Immature natural killer cell (primary cell): ENCODE results near the gene CAPN14. TPM values are rescaled to one million over a fixed set of nuclear protein-coding genes. Genes with fewer than 3 reads are reported as not detected.

ENCODE experiments used
- DNase-seq, 3 donors: peaks; one replicate each; pipeline ENCODE4 v3.0.0; 2022; ENCODE audit warnings: mixed read lengths in 1 of 3
- H3K27ac Mint-ChIP-seq, 6 donors: one replicate each; pipeline ENCODE4 v1.8.0; 2020; ENCODE audit warnings: mixed read lengths in 6 of 6, mild to moderate bottlenecking in 5 of 6, inconsistent platforms in 4 of 6, moderate library complexity in 3 of 6
- H3K27me3 Mint-ChIP-seq, 3 donors: one replicate each; pipeline ENCODE4 v1.8.0; 2020 to 2021; ENCODE audit warnings: low read depth in 3 of 3, mild to moderate bottlenecking in 3 of 3, mixed read lengths in 3 of 3, moderate library complexity in 3 of 3, inconsistent platforms in 1 of 3
- H3K36me3 Mint-ChIP-seq, 3 donors: one replicate each; pipeline ENCODE4 v1.8.0; 2020; ENCODE audit warnings: mixed read lengths in 3 of 3, inconsistent platforms in 2 of 3, mild to moderate bottlenecking in 2 of 3
- H3K4me1 Mint-ChIP-seq, 2 donors: one replicate each; pipeline ENCODE4 v1.8.0; 2020; ENCODE audit warnings: inconsistent platforms in 2 of 2, mild to moderate bottlenecking in 2 of 2, mixed read lengths in 2 of 2, moderate library complexity in 1 of 2
- H3K4me3 Mint-ChIP-seq, 5 donors: one replicate each; pipeline ENCODE4 v1.8.0; 2020; ENCODE audit warnings: mild to moderate bottlenecking in 5 of 5, mixed read lengths in 5 of 5, inconsistent platforms in 3 of 5, moderate library complexity in 3 of 5
- H3K9me3 Mint-ChIP-seq, 6 donors: one replicate each; pipeline ENCODE4 v1.8.0; 2020; ENCODE audit warnings: mild to moderate bottlenecking in 6 of 6, mixed read lengths in 6 of 6, inconsistent platforms in 4 of 6, moderate library complexity in 3 of 6
- polyA plus RNA-seq, 3 donors: library from polyadenylated mRNA; unstranded; fragments of 300-500 nt; fragmentation: Illumina TruSeq; gene quantifications; one replicate each; pipeline ENCODE4 v1.2.3, GENCODE V29; 2021

The CAPN14 gene
- polyA plus RNA-seq, 3 donors from 2014 or later: not detected

GRCh38 chr2:31205186-31205585 lies 12.1 kb downstream of the CAPN14 start:
- no peak for DNase-seq
- Mint-ChIP-seq H3K4me3 (no peak overlapping the region), H3K27me3 (peaks cover 0 to 4% (median 3%) of the 10 kb centered on the region in 3 donors), H3K9me3 (no peaks in the 10 kb centered on the region), H3K36me3 (no peaks in the 10 kb centered on the region), H3K27ac (no peak overlapping the region), H3K4me1 (no peaks in the 10 kb centered on the region)

DNA sequence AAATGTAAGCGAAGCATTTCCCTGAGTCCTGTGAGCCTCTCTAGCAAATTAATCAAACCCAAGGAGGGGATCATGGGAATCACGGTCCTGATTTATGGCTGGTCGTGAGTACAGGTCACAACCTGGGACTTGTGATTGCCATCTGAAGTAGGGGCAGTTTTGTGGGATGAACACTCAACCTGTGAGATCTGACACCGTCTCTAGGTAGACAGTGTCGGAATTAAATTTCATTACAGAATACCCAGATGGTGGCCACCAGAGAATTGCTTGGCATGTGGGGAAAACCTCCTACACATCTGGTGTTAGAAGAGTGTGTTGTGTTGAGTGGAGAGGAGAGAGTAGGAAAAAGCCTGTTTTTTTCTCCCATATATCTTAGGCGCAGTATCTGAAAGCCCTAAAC lies 12.5 kb downstream of the CAPN14 start:
- no peak overlapping the region for H3K4me3 Mint-ChIP-seq
- peaks cover 0 to 6% (median 3%) of the 10 kb centered on the region in 3 donors for H3K27me3 Mint-ChIP-seq
- no peak for DNase-seq
- no peaks in the 10 kb centered on the region for H3K4me1 Mint-ChIP-seq
- no peak overlapping the region for H3K27ac Mint-ChIP-seq
- no peaks in the 10 kb centered on the region for H3K36me3 Mint-ChIP-seq
- H3K9me3 Mint-ChIP-seq: no peaks in the 10 kb centered on the region

DNA sequence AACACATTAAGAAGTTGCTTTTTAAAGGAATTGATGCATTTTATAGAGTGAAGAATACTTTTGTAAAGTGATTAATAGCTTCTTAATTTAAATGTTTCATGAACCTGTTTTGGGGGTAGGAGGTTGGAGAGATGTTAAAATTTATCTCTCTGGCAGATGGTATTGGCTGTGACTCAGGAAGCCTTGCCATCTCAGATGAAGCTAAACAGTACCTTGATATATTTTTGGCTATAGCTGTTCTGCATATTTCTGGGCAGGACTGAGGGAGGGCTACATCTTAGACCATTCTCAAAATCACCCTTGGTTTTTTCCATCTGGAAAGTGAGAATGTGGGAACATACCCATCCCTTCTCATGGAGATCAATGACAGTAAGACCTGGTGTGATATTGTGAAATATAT lies 13.4 kb downstream of the CAPN14 start:
- Mint-ChIP-seq H3K27ac (no peak overlapping the region), H3K4me3 (no peak overlapping the region), H3K27me3 (peaks cover 0 to 6% (median 3%) of the 10 kb centered on the region in 3 donors), H3K36me3 (no peaks in the 10 kb centered on the region), H3K9me3 (peaks cover 0 to under 1% (median 0%) of the 10 kb centered on the region in 6 donors), H3K4me1 (no peaks in the 10 kb centered on the region)
- no peak for DNase-seq

- no peak for DNase-seq
- H3K36me3 Mint-ChIP-seq: no peaks in the 10 kb centered on the region
- peaks cover 0 to 1% (median 0%) of the 10 kb centered on the region in 6 donors for H3K9me3 Mint-ChIP-seq
- H3K27me3 Mint-ChIP-seq: peaks cover 0 to 6% (median 3%) of the 10 kb centered on the region in 3 donors
- H3K27ac Mint-ChIP-seq: no peak overlapping the region
- H3K4me3 Mint-ChIP-seq: no peak overlapping the region
- no peaks in the 10 kb centered on the region for H3K4me1 Mint-ChIP-seq
Measured at GRCh38 chr2:31202833-31203232, 14.5 kb downstream of the CAPN14 start.

GRCh38 chr2:31202041-31202440 lies 15.3 kb downstream of the CAPN14 start:
- no peaks in the 10 kb centered on the region for H3K4me1 Mint-ChIP-seq
- no peak for DNase-seq
- H3K27me3 Mint-ChIP-seq: peaks cover 0 to 6% (median 3%) of the 10 kb centered on the region in 3 donors
- H3K4me3 Mint-ChIP-seq: no peak overlapping the region
- no peak overlapping the region for H3K27ac Mint-ChIP-seq
- H3K36me3 Mint-ChIP-seq: no peaks in the 10 kb centered on the region
- peaks cover 0 to 1% (median 0%) of the 10 kb centered on the region in 6 donors for H3K9me3 Mint-ChIP-seq

DNA sequence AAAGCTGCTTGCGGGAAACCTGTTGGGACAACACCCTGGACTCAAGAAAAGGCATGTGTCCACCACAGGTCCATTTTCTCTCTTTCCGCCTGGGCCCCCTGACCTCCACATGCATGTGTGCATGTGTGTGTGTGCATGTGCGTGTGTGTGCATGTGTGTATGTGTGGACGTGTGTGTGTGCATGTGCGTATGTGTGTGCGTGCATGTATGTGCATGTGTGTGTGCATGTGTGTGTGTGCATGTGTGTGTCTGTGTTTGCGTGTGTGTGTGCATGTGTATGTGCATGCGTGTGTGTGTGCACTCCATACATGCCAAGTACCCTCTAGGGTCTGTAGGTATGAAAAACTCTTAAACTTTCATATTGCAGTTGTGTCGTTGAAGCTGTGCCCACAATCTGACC lies 16.3 kb downstream of the CAPN14 start:
- Mint-ChIP-seq H3K4me3 (no peak overlapping the region), H3K36me3 (no peaks in the 10 kb centered on the region), H3K9me3 (peaks cover 0 to 1% (median 0%) of the 10 kb centered on the region in 6 donors), H3K27me3 (peaks cover 0 to 6% (median 3%) of the 10 kb centered on the region in 3 donors), H3K27ac (no peak overlapping the region), H3K4me1 (no peaks in the 10 kb centered on the region)
- DNase-seq: no peak

- Mint-ChIP-seq H3K9me3 (peaks cover 0 to 1% (median 0%) of the 10 kb centered on the region in 6 donors), H3K36me3 (no peaks in the 10 kb centered on the region), H3K27me3 (peaks cover 0 to 8% (median 3%) of the 10 kb centered on the region in 3 donors), H3K4me1 (no peaks in the 10 kb centered on the region), H3K4me3 (no peak overlapping the region), H3K27ac (no peak overlapping the region)
- no peak for DNase-seq
Measured at GRCh38 chr2:31199206-31199605, 18.1 kb downstream of the CAPN14 start.

DNA sequence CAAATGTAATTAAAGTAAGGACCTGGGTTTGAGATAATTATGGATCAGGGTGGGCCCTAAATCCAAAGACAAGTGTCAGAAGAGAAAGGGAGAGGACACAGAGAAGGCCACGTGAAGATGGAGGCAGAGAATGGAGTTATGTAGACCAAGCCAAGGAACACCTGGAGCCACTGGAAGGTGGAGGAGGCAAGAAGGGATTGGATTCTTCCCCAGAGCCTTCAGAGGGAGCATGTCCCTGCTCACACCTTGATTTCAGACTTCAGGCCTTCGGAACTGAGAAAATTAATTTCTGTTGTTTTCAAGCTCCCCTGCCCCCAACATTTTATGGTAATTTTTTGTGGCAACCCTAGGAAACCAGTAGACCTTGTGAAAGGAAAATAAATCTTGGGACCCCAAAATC lies 19.6 kb downstream of the CAPN14 start:
- no peak overlapping the region for H3K27ac Mint-ChIP-seq
- H3K9me3 Mint-ChIP-seq: peaks cover 0 to 1% (median 0%) of the 10 kb centered on the region in 6 donors
- H3K36me3 Mint-ChIP-seq: no peaks in the 10 kb centered on the region
- no peaks in the 10 kb centered on the region for H3K4me1 Mint-ChIP-seq
- no peak for DNase-seq
- no peak overlapping the region for H3K4me3 Mint-ChIP-seq
- H3K27me3 Mint-ChIP-seq: peaks cover 0 to 8% (median 3%) of the 10 kb centered on the region in 3 donors

DNA sequence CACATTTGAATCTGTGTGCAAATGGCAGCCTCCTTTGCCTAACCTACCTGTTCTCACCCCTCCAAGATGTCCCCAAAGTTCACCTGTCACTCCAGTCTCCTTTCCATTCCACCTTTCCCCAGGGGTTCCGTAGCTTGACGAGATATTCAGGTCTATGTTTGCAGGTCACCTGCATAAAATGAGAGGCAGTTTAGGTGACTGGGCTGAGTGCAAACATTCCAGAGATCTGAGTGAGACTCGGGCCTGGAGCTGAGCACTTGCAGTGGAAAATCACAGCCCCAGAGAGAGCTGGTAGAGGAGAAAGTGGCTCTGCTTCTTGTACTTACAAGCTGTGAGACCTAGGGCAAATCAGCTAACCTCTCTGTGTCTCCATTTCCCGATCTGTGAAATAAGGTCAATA lies 20.1 kb downstream of the CAPN14 start:
- no peaks in the 10 kb centered on the region for H3K36me3 Mint-ChIP-seq
- no peak overlapping the region for H3K27ac Mint-ChIP-seq
- DNase-seq: no peak
- peaks cover 0 to 1% (median 0%) of the 10 kb centered on the region in 6 donors for H3K9me3 Mint-ChIP-seq
- no peaks in the 10 kb centered on the region for H3K4me1 Mint-ChIP-seq
- no peak overlapping the region for H3K4me3 Mint-ChIP-seq
- peaks cover 0 to 8% (median 3%) of the 10 kb centered on the region in 3 donors for H3K27me3 Mint-ChIP-seq

GRCh38 chr2:31196622-31197021 lies 20.7 kb downstream of the CAPN14 start:
- Mint-ChIP-seq H3K27me3 (peaks cover 0 to 8% (median 0%) of the 10 kb centered on the region in 3 donors), H3K9me3 (peaks cover 0 to 1% (median 0%) of the 10 kb centered on the region in 6 donors), H3K4me1 (no peaks in the 10 kb centered on the region), H3K27ac (no peak overlapping the region), H3K36me3 (no peaks in the 10 kb centered on the region), H3K4me3 (no peak overlapping the region)
- no peak for DNase-seq

- Mint-ChIP-seq H3K36me3 (no peaks in the 10 kb centered on the region), H3K27ac (peak overlapping the region in 1 of 6 donors; percentile 47), H3K9me3 (no peaks in the 10 kb centered on the region), H3K4me3 (no peak overlapping the region), H3K4me1 (no peaks in the 10 kb centered on the region), H3K27me3 (peaks cover 0 to 2% (median 2%) of the 10 kb centered on the region in 3 donors)
- no peak for DNase-seq
Measured at GRCh38 chr2:31193806-31194205, 23.5 kb downstream of the CAPN14 start.

GRCh38 chr2:31192851-31193392 lies 24.4 kb downstream of the CAPN14 start:
- Mint-ChIP-seq H3K36me3 (no peaks in the 10 kb centered on the region), H3K4me3 (no peak overlapping the region), H3K9me3 (no peaks in the 10 kb centered on the region), H3K4me1 (no peaks in the 10 kb centered on the region), H3K27ac (no peak overlapping the region), H3K27me3 (peaks cover 0 to 2% (median 2%) of the 10 kb centered on the region in 3 donors)
- DNase-seq: no peak

DNA sequence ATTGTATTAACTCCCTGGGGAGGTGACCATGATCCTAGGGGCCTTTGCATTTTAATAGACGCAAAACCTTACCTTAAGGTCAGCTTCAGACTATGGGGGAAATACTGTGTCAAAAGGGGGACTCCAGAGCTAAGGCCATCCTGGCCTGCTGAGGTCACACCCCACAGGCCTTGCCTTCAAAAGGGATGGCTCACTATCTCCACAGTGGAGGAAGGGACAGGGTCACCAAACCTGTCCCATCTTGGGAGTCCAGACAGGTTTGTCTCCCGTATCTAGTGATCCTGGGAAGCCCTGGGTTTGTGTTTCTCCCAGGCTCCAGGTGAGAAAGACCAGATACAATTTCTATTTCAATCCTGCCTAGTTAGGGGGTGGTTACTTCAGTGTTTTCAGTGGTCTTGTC lies 24.9 kb downstream of the CAPN14 start:
- Mint-ChIP-seq H3K9me3 (no peaks in the 10 kb centered on the region), H3K4me1 (no peaks in the 10 kb centered on the region), H3K36me3 (no peaks in the 10 kb centered on the region), H3K27ac (no peak overlapping the region), H3K4me3 (no peak overlapping the region), H3K27me3 (peaks cover 0 to 2% (median 2%) of the 10 kb centered on the region in 3 donors)
- no peak for DNase-seq

DNA sequence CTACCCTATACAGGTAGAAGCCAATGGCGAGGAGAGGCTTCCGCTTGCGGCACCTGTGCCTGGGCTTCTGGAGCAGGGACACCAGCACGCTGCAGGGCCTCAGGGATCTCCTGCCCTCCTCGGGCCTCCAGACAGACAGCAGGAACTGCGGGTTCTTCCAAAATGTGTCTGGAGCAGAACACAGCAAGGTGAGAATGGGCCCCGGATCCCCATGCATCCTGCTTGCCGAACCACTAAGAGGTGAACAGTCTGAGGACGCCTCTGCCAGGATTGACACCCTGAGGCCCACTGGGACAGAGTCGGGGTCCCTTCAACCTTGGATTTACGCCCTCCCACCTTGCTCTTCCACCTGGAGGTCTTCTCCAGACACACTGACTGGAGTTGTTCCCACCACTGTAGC lies 25.4 kb downstream of the CAPN14 start:
- Mint-ChIP-seq H3K36me3 (no peaks in the 10 kb centered on the region), H3K9me3 (no peaks in the 10 kb centered on the region), H3K4me3 (no peak overlapping the region), H3K4me1 (no peaks in the 10 kb centered on the region), H3K27me3 (peaks cover 0 to 2% (median 2%) of the 10 kb centered on the region in 3 donors), H3K27ac (no peak overlapping the region)
- no peak for DNase-seq

DNA sequence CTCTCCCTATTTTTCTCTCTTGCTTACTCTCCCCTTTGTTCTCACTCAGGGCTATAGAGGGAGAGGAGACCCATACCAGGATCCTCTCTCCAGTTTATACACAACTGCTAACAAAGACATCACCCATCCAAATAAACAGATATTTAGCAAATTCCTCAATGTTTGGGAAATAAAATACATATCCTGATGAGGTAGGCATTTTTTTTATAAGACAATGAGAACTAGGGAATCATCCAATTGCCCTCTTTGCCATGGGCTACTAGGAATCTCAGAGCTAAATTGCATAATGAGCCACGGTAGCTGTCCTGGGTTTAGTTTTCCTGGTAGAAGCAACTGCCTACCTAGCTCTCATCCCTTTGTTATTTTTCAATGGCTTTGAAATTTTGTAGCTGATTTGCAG lies 27.1 kb downstream of the CAPN14 start:
- no peaks in the 10 kb centered on the region for H3K36me3 Mint-ChIP-seq
- DNase-seq: no peak
- H3K27me3 Mint-ChIP-seq: peaks cover 0 to 2% (median 2%) of the 10 kb centered on the region in 3 donors
- no peak overlapping the region for H3K27ac Mint-ChIP-seq
- no peaks in the 10 kb centered on the region for H3K9me3 Mint-ChIP-seq
- H3K4me3 Mint-ChIP-seq: no peak overlapping the region
- H3K4me1 Mint-ChIP-seq: no peaks in the 10 kb centered on the region
